ENCODE results near the gene GRN.
"Not testable (repeated sequence)": the region's sequence is repeated elsewhere in the genome, so short reads cannot be mapped to it uniquely, and the experiment has no call there.

GRN gene

DNA sequence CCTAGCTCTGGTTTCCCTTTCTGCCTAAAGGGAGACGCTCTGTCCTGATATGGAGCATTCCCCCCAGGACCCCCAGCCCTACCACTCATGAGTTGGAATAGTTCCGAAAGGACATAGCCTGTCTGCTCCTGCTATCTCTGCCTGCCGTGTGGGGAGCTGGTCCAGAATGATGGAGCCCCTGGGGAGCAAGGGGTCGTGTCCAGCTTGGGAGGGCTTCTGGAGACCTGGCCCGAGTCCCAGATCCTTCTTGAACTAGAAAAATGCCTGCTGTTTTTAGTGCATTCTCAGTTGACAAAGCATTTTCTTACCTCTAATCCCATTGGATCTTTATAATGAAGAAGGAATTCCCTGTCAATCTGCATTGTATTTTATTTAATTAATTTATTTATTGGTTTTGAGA is 9.1 kb upstream of the GRN start:
- DNase-seq (ENCODE audit: low read depth), result no peak
- no peak for TF ChIP-seq CTCF (IDR thresholded peaks at IDR 0.05; ENCODE audit: insufficient read depth, low read depth, low read length, missing control alignments)
- no peak overlapping the region for H3K4me3 ChIP-seq (ENCODE audit: low read depth, low read length)

- no peak overlapping the region for H3K4me3 ChIP-seq (ENCODE audit: low read depth, low read length)
- TF ChIP-seq CTCF (IDR thresholded peaks at IDR 0.05; ENCODE audit: insufficient read depth, low read depth, low read length, missing control alignments), result no peak
- DNase-seq (ENCODE audit: low read depth), result no peak
Measured at GRCh38 chr17:44338702-44339101, 6.4 kb upstream of the GRN start.

- not testable (repeated sequence) for DNase-seq (ENCODE audit: low read depth); H3K4me3 ChIP-seq (ENCODE audit: low read depth, low read length)
Measured at GRCh38 chr17:44340553-44340952, 4.5 kb upstream of the GRN start.

GRCh38 chr17:44343510-44344209 is 1.4 kb upstream of the GRN start:
- TF ChIP-seq CTCF (IDR thresholded peaks at IDR 0.05; ENCODE audit: insufficient read depth, low read depth, low read length, missing control alignments), result no peak

DNA sequence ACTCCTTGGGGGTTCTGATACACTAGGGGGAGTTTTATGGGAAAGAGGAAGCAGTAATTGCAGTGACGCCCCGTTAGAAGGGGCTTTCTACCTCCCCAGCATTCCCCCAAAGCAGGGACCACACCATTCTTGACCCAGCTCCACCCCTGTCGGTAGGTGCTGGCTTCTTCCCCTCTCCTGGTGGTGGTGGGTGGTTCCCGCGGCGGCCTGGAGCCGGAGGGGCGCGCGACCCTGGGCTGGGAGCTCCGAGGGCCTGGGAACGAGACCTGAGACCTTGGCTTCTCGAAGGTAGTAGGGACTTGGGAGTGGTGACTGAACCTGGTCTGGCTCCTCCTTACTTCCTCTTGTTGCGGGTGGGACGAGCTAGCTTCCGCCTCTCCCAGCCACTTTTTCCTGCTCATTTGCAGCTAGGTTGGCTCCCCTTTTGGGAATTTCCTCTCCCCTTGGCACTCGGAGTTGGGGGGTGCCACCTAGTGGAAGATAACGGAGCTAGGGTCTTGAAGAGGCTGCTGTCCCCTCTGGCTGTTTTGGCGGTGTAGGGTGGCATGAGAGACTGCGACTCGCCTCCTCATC is 438 bp downstream of the GRN start:
- peak overlapping the region; percentile 68 for H3K4me3 ChIP-seq (ENCODE audit: low read depth, low read length)
- peak; percentile 71 for TF ChIP-seq CTCF (IDR thresholded peaks at IDR 0.05; ENCODE audit: insufficient read depth, low read depth, low read length, missing control alignments)
- DNase-seq (ENCODE audit: low read depth), result peak; percentile 73

More at GRCh38 chr17:44343510-44344209, 1.4 kb upstream of the GRN start:
- H3K4me3 ChIP-seq (ENCODE audit: low read depth, low read length), result no peak overlapping the region
- no peak for DNase-seq (ENCODE audit: low read depth)

DNA sequence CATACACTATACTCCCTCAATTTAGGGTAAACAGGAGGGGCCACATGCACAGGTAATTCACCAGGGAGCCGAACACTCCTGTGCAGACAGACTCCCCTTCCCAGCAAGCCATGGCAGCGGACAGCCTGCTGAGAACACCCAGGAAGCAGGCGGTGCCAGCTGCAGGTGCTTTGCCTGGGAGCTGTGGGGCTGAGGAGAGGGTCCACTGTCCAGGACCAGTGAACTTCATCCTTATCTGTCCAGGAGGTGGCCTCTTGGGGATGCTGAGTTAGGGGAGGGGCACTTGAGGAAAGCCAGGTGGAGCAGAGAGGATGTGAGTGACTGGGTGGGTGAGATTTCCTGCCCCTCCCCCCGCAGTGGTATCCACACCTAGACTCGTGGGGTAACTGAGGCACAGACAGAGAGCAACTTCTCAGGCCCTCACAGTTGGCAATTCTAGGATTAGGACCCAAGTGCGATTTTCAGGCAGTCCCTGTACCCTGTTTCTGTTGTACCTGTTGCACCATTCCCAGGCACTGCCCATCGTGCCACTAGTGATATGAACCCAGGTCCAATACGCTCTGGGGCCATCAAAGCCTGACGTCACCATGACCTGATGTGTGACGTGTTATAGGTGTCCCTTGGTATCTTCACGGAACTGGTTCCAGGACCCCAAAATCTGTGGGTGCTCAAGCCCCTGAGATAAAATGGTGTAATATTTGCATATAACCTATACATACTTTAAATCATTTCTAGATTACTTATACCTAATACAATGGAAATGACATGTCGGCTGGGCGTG is 1.2 kb downstream of the GRN start:
- H3K4me3 ChIP-seq (ENCODE audit: low read depth, low read length), result peak overlapping the region; percentile 68
- DNase-seq (ENCODE audit: low read depth), result no peak
- no peak for TF ChIP-seq CTCF (IDR thresholded peaks at IDR 0.05; ENCODE audit: insufficient read depth, low read depth, low read length, missing control alignments)

- peak overlapping the region; percentile 68 for H3K4me3 ChIP-seq (ENCODE audit: low read depth, low read length)
- peak; percentile 80 for DNase-seq (ENCODE audit: low read depth)
Measured at GRCh38 chr17:44347206-44348055, 2.3 kb downstream of the GRN start.
